HG03196 (cell line): Measurements from ENCODE around the gene MRPS18A.
A peak's percentile ranks its signal among the peaks of the same experiment; 100 is the strongest.

Experiments
- ATAC-seq: cut with Tn5 transposase; IDR thresholded peaks from one replicate; pipeline ENCODE4 v1.9.1; 2021; ENCODE audit not compliant: unreplicated experiment

Gene MRPS18A

DNA sequence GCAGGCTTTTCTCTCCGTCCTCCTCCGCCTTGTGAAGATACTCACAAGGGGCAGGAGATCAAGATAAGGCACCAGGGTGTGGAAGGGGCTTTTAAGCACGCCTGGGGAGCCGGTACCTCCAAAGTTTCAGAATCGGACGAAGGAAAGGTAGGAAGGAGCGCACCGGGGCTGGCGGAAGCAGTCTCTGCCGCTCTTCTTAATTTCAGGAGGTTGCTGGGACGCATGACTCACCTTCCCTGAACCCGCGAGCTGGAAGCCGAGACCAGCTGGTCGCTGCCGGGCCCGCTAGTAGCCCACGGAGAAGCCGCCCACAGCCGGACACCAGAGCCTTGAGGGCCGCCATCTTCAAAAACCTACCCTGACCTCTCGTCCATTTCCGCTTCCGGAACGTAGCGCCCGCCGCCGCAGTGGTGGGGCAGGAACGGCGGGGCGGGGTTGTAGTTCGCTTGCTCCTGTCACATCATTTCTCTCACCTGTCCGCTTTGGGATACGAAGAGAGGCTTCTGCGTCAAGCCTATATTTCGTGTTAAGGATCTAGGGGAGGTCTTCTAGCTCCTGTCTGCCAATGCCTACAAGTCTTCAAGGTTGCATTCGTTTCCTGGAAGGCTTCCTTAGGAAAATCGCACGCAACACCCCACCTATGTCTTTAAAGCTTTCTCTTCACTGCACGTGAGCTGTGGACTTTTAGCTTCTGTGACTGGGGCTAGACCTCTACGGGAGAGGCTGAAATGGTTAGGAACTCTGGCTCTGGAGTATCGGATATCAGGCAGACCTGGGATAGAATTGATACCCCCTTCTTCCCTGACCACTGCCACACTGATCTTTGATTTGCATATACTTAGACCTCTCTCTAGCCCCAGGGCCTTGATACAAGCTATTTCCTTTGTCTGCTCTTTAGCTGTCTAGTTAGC, at the start of gene MRPS18A:
TSS of gene MRPS18A (minus strand) at position 355 of the 911 bp plus-strand sequence. CDS start at position 343, 12 bp downstream.
- ATAC-seq: peak; percentile 85

GRCh38 chr6:43736844-43737243, 49.3 kb upstream of the MRPS18A start:
- ATAC-seq: no peak

DNA sequence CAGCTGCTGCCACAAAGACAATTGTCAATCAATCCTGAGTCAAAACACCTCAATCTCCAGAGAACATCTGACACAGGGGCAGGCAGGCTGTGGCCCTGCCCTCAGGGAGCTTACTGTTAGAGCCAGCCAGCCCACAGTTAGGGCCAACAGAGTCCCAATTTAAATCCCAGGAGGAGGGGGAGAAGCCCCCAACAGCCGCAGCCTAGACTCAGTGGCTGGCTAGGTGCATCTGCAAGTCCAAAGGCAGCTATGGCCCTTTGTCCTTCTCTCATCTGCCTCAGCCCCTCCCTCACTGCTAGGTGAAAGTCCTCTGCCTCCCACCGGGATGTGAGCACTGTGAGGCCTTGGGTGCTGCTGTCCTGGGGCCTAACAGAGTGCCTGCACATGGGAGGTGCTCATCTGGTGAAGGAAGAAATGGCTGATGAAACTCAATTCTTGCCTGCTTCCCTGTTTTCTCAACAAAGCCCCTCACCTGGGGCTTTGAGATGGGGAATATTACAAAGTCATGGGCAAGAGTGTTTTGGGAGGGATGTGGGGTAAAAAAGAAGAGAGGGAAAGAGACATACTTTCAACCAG, 48.7 kb upstream of the MRPS18A start:
- no peak for ATAC-seq

DNA sequence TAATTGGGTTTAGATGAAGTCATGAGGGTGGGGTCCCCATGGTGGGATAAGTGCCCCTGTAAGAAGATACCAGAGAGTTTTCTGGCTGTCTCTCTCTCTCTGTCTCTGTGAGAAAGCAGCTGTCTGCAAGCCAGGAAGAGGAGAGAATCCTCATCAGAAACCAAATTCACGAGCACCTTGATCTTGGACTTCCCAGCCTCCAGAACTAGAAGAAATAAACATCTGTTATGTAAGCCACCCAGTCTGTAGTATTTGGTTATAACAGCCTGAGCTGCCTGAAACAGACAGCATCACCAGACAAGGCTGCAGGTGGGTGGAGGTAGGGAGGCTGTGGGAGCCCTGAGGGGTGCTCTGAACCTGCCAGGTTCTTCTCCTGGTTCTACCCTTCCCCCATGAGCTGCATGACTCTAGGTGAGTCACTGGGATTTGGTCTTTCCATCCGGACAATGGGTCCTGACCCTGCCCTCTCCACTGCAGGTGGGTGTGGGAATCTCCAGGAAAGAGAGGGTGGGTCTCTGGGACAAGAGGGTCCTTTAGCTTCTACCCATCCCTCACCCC, 48.1 kb upstream of the MRPS18A start:
- no peak for ATAC-seq

GRCh38 chr6:43734294-43734665, 46.7 kb upstream of the MRPS18A start:
- no peak for ATAC-seq

DNA sequence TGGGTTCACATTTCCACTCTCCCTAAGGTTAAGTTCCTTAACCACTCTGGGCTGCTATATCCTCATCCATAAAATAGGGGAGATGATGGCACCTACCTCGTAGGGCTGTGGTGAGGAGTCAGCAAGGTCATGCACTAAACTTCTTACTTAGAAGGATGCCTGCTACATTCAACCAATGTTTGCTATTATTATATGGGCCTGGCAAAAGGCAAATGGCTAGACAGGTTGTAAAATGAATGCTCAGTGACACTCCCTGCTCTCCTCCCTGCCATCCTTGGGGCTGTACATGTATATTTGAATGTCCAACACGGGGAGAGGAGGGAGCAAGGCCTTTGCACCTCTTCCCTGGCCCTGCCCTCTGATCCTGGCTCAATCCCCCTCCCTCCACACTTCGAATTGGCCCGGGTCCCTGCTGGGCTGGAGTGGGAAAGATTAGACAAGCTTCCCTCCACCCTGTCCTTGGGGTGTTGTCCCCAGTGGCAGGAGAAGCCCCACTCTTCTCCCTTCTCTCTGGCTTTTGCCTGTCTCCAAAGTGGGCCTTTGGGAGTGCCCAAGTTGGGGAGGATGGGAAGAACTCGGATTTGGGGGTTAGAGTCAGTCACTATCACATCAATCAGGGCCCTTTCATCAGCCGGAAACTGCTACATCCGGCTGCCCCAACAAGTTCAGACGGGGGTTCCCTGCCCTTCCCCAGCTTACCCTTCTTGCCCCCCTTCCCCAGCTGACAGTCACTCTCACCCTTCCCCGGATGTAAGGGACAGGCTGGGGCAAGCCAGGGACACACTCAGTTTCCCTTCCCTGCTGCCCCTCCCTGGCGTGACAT, 46.1 kb upstream of the MRPS18A start:
- ATAC-seq: peak; percentile 76

DNA sequence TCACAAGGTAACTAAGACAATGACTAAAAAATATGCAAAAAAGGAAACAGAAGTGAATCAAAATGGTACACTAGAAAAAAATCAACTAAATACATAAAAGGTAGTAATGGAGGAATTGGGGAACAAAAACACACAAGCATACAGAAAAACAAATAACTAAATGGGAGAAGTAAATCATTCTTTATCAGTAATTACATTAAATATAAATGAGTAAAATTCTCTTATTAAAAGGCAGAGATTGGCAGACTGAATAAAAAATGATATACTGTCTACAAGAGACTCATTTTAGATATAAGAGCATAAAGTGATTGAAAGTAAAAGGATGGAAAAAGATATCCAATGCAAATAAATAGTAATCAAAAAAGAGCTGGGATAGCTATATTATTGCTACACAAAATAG, 43.0 kb upstream of the MRPS18A start:
- no peak for ATAC-seq

GRCh38 chr6:43729537-43729936, 41.9 kb upstream of the MRPS18A start:
- ATAC-seq: no peak

DNA sequence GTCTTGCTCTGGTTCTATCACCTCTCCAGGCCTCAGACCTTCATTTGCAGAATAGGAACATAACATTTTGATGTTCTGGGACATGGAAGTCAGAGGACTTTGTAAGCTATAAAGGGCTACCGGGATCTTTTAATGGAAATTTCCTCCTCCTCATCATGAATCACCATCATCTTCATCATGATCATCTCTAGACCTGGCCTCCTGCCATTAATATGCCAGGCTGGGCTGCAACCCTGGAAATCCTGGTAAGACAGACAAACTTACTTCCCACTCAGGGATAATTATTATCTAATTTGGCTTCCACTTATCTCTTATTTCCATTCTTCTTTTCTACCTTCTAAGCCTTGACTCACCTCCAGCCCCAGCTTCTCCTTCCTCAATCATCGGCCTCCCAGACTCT, 41.0 kb upstream of the MRPS18A start:
- ATAC-seq: no peak

GRCh38 chr6:43727634-43728033, 40.0 kb upstream of the MRPS18A start:
- ATAC-seq: no peak

- ATAC-seq: no peak
Observed at GRCh38 chr6:43725643-43726580, 38.3 kb upstream of the MRPS18A start.

DNA sequence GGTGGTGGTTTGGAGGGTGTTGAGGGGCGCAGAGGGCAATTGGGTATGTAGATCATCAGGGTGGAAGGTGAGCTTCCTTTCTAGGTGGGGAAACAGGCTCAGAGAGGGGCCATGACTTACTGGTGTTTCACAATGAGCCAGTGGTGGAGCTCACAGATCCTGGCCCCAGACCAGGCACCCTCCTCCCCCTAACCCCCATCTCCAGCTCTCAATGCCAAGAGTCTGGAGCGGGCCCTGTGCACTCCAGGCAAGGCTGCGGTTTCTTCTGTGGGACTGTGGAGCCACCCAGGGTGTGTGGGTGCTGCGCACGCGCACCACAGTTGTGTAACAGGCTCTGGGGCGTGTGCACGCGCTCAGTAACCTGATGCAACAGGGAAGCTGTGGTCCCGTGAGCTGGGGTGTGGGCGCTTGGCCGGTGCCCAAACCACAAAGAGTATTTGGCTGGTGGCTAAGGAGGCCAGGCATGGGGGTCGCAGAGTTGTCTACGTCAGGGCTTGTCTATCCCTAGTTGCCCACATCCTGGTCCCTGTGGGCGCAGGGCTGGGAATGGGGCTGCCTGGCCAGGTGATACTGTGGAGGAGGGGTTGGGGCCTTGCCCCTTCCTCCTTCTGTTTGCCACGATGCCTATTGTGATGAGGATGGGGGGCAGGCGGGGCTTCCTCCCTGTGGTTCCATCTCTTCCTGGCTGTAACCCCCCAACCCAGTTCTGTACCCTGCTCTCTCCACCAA, 37.5 kb upstream of the MRPS18A start:
- ATAC-seq: no peak

DNA sequence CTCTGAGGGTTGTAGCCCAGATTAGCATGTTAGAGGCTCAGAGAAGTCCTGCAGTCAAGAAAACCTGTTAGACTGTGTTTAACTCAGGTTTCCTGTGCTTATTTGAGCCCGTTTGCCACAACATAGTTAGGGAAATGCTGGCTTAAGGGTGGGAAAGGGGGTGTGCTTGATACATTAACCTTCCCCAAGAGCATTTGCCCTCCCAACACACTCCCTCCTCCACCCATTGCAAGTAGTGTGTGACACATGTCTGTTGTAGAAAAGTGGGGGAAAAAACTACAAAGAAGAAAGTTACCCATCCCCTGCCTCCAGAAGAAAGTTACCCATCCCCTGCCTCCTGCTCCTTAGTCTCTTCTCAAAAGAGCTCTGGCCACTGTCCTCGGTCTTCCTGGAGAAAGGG, 36.8 kb upstream of the MRPS18A start:
- ATAC-seq: no peak

- ATAC-seq: peak; percentile 48
Observed at GRCh38 chr6:43723737-43724295, 36.2 kb upstream of the MRPS18A start.

GRCh38 chr6:43722920-43723545, 35.4 kb upstream of the MRPS18A start:
- ATAC-seq: no peak

GRCh38 chr6:43720999-43721398, 33.4 kb upstream of the MRPS18A start:
- ATAC-seq: no peak

- no peak for ATAC-seq
Observed at GRCh38 chr6:43719511-43719910, 31.9 kb upstream of the MRPS18A start.

GRCh38 chr6:43718387-43719105, 31.0 kb upstream of the MRPS18A start:
- no peak for ATAC-seq
